ENCODE measurements around the gene ARHGAP24.

GRCh38 chr4:85682391-85682790 lies 207.4 kb downstream of the ARHGAP24 start:
- no peak for TF ChIP-seq CTCF (IDR thresholded peaks at IDR 0.05)
- no peak for TF ChIP-seq POLR2A (IDR thresholded peaks at IDR 0.05)

Data from ovary (tissue), 3 donors.